ENCODE data around the gene METTL22. TPM values are rescaled to one million over a fixed set of nuclear protein-coding genes. Genes with fewer than 3 reads are reported as not detected.

Gene METTL22
- polyA plus RNA-seq, 1 experiment: 54.6 TPM

DNA sequence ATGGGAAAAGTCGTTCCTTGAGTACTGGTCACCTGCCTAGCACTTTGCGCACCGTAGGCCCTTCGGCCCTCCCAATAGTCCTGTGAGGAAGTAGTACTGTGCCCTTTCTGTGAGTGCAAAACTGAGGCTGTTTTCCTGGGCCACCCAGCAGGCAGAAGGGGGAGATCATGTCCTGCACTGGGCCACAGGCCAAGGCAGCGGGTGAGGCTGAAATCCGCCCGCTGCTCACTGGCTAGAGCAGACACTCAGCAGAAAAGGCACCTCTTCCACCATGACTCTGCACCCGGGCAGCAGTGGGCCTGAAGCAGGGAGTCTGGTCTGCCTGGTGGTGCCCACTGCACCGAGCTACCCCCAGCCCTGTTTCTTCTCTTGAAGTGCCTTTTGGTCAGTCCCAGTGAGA, 20.2 kb downstream of the METTL22 start:
- peaks cover 45% of the 10 kb centered on the region for H3K36me3 ChIP-seq (ENCODE audit: control insufficient read depth, insufficient read depth, low read length)
- H3K27me3 ChIP-seq (ENCODE audit: control insufficient read depth, insufficient read depth, low read length): no peaks in the 10 kb centered on the region
- ChIA-PET POLR2A (no interaction called here), CTCF (no interaction called here)
- TF ChIP-seq, protein P1, sequence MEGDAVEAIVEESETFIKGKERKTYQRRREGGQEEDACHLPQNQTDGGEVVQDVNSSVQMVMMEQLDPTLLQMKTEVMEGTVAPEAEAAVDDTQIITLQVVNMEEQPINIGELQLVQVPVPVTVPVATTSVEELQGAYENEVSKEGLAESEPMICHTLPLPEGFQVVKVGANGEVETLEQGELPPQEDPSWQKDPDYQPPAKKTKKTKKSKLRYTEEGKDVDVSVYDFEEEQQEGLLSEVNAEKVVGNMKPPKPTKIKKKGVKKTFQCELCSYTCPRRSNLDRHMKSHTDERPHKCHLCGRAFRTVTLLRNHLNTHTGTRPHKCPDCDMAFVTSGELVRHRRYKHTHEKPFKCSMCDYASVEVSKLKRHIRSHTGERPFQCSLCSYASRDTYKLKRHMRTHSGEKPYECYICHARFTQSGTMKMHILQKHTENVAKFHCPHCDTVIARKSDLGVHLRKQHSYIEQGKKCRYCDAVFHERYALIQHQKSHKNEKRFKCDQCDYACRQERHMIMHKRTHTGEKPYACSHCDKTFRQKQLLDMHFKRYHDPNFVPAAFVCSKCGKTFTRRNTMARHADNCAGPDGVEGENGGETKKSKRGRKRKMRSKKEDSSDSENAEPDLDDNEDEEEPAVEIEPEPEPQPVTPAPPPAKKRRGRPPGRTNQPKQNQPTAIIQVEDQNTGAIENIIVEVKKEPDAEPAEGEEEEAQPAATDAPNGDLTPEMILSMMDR (IDR thresholded peaks at IDR 0.05; ENCODE audit: insufficient read depth, low read depth, low read length): no peak
- H3K4me3 ChIP-seq (ENCODE audit: low read depth, low read length): no peak overlapping the region
- DNase-seq (ENCODE audit: low read depth): no peak

DNA sequence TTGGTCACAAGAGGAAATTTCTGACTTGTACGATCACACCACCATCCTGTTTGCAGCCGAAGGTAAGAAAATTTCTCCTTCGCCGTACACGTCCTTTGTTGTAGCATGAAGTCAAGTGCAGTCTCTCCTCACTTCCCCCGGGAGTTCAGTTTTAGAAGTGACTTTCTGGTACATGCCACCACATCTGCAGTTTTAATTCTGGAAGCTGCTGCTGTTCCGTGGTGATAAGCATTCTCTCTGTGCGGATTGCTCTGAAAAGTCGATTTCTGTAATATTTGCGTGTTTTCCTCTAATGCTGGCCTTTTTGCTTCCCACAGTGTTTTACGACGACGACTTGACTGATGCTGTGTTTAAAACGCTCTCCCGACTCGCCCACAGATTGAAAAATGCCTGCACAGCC, 20.6 kb downstream of the METTL22 start:
- peaks cover 48% of the 10 kb centered on the region for H3K36me3 ChIP-seq (ENCODE audit: control insufficient read depth, insufficient read depth, low read length)
- DNase-seq (ENCODE audit: low read depth): no peak
- ChIA-PET CTCF (interaction anchor here (3.2 kb wide), 1 partner anchor 13 kb away, joined by 9 read pairs; no protein-coding TSS in a partner anchor), POLR2A (no interaction called here)
- no peaks in the 10 kb centered on the region for H3K27me3 ChIP-seq (ENCODE audit: control insufficient read depth, insufficient read depth, low read length)
- TF ChIP-seq, protein P1 (IDR thresholded peaks at IDR 0.05; ENCODE audit: insufficient read depth, low read depth, low read length): no peak
- H3K4me3 ChIP-seq (ENCODE audit: low read depth, low read length): no peak overlapping the region

- ChIA-PET POLR2A (no interaction called here), CTCF (interaction anchor here (1.1 to 3.2 kb wide), 3 partner anchors 9 to 75 kb away, joined by 3 to 9 read pairs (median 4); no protein-coding TSS in a partner anchor)
- H3K4me3 ChIP-seq (ENCODE audit: low read depth, low read length): no peak overlapping the region
- H3K27me3 ChIP-seq (ENCODE audit: control insufficient read depth, insufficient read depth, low read length): no peaks in the 10 kb centered on the region
- H3K36me3 ChIP-seq (ENCODE audit: control insufficient read depth, insufficient read depth, low read length): peaks cover 40% of the 10 kb centered on the region
- TF ChIP-seq, protein P1 (IDR thresholded peaks at IDR 0.05; ENCODE audit: insufficient read depth, low read depth, low read length): no peak
- DNase-seq (ENCODE audit: low read depth): no peak
Measured at GRCh38 chr16:8644211-8645140, 23.0 kb downstream of the METTL22 start.

- ChIA-PET CTCF (interaction anchor here (3.2 kb wide), 1 partner anchor 10 kb away, joined by 9 read pairs; no protein-coding TSS in a partner anchor), POLR2A (no interaction called here)
- peaks cover 34% of the 10 kb centered on the region for H3K36me3 ChIP-seq (ENCODE audit: control insufficient read depth, insufficient read depth, low read length)
- TF ChIP-seq, protein P1 (IDR thresholded peaks at IDR 0.05; ENCODE audit: insufficient read depth, low read depth, low read length): no peak
- no peaks in the 10 kb centered on the region for H3K27me3 ChIP-seq (ENCODE audit: control insufficient read depth, insufficient read depth, low read length)
- no peak for DNase-seq (ENCODE audit: low read depth)
- no peak overlapping the region for H3K4me3 ChIP-seq (ENCODE audit: low read depth, low read length)
Measured at GRCh38 chr16:8645141-8645521, 23.6 kb downstream of the METTL22 start.

- DNase-seq (ENCODE audit: low read depth): no peak
- TF ChIP-seq, protein P1 (IDR thresholded peaks at IDR 0.05; ENCODE audit: insufficient read depth, low read depth, low read length): no peak
- ChIA-PET POLR2A (no interaction called here), CTCF (no interaction called here)
- no peaks in the 10 kb centered on the region for H3K27me3 ChIP-seq (ENCODE audit: control insufficient read depth, insufficient read depth, low read length)
- H3K36me3 ChIP-seq (ENCODE audit: control insufficient read depth, insufficient read depth, low read length): peaks cover 34% of the 10 kb centered on the region
- H3K4me3 ChIP-seq (ENCODE audit: low read depth, low read length): no peak overlapping the region
Measured at GRCh38 chr16:8645831-8646230, 24.3 kb downstream of the METTL22 start.

Data from BJ (cell line).